Activated T-cell treated with anti-CD3 and anti-CD28 coated beads for 48 hours (primary cell): ENCODE results near the gene CENPE.

ENCODE experiments used
- DNase-seq: peaks from one replicate; pipeline ENCODE4 v3.0.0-alpha.2; 2020; ENCODE audit warnings: low read depth

CENPE gene

DNA sequence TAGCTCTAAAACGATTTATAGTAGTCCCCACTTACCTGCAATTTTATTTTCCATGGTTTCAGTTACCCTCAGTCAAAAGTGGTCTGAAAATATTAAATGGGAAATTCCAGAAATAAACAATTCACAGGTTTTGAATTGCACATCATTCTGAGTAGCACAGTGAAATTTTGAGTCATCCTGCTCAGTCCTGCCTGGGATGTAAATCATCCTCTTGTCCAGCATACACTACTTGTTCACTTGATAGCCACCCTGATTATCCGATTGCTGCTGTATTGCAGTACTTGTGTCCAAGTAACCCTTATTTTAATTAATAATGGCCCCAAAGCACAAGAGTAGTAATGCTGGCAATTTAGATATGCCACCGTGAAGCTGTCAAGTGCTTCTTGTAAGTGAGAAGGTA lies 75.0 kb downstream of the CENPE start:
- no peak for DNase-seq

GRCh38 chr4:103118166-103118565 lies 80.0 kb downstream of the CENPE start:
- DNase-seq = no peak

GRCh38 chr4:103111598-103111997 lies 86.5 kb downstream of the CENPE start:
- no peak for DNase-seq

GRCh38 chr4:103108542-103108941 lies 89.6 kb downstream of the CENPE start:
- no peak for DNase-seq

DNA sequence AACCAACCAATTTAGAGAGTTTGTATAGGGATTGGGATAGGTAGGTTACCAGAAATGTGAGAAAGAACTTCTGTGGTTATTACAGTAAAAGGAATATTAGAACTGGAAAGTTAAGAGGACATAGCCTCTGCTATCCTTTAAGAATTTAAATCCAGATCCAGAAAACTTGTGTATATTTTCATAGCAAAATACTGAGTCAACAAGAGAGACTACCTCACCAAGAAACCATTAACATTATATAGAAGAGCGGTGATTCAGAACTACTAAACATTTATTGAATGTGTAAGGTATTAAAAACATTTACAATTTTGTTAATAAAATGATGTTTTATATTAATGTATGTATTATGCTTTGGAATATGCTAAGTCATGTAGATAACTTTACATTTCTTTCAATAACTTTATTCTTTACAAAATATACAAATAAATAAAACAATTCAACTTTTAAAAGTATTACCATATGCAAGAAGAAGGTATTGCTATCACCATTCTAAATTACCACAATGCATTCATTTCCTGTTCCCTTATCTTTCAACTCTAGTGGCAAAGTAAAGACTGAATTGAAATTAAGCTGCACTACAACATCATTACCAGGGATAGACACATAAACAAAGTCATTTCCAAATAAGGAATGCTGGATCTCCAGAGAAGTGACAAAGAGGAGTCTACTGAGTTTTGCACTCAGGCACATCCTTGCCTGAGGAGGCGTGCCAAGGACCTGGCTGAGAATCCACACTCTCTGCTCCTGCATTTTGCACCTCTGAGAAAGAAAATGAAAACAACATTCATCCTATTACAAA lies 92.4 kb downstream of the CENPE start:
- no peak for DNase-seq

GRCh38 chr4:103104886-103105285 lies 93.3 kb downstream of the CENPE start:
- no peak for DNase-seq

DNA sequence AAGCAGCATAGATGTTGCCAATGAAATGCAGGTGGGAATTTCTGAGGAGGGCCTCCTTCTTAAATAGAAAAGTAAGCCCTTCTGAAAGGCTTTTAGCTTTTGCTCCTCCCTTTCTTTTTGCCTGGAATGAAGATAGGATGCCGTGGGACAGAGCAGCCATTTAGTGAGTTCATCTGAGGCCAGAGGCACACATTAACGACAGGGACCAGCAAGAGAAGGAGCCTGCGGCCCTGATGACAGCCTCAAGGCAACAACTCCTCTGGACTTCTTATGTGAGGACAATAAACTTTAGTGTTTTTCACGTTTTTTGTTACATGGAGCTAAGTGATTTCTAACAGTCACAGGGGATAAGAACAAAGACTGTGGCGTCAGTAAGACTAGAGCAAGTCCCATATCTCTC lies 97.5 kb downstream of the CENPE start:
- DNase-seq = no peak

DNA sequence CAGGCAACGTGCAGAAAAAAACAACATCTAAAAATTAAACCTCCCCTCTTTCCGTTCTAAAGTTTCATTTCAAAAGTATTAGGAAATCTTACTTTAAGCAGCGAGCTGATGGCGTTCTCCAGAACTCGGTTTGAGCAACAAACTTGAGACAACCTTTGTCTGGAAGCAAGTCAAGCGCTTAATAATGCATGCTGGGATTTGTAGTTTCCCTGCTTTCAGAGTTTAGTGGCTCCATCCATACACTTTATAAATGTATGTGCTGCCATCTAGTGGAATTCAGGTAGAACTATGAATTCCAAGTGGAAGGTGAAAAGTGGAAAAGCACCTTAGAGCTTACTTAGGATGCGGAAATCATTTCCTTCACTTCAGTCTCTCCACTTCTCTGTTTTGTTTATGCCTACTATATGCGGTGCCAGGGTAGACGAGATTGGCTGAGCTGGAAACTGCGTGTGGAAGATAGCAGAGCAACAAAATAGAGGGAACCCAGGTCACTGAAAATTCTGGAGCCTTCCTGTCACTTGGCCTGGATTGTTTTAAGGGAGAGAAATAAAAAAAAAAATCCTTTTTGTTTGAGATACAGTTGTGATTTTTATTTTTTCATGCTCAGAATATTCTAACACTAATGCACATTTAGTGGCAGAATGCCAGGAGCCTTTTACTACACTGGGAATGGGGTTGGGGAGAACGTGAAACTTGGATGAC lies 98.3 kb downstream of the CENPE start, which contains the start of gene BDH2:
Gene BDH2 (minus strand): TSS at position 144 of the 702 bp plus-strand sequence. CDS start 3,580 bp downstream, outside the sequence.
- no peak for DNase-seq

- DNase-seq = no peak
These were observed 99.2 kb downstream of the CENPE start for GRCh38 chr4:103098756-103099440.

GRCh38 chr4:103098341-103098740 lies 99.8 kb downstream of the CENPE start:
- no peak for DNase-seq

DNA sequence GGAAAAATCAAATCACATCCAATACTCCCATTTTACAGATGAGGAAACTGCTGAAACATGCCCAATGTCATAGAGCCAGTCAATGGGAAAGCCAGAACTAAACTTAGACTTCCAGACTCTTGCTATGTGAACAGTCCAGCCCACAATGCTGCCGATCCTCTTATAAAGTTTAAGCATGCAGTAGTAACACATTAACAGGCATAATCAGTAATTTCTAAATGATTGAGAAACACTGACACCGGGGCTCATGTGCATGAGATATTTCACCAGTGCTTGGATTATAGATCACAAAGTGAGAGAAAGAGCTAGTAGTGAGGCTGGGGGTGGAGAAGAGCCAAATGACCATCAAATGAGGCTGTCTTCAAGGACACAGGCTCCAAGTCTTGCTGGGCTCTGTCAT lies 101.0 kb downstream of the CENPE start:
- no peak for DNase-seq

- no peak for DNase-seq
These were observed 103.1 kb downstream of the CENPE start for GRCh38 chr4:103095080-103095479.

DNA sequence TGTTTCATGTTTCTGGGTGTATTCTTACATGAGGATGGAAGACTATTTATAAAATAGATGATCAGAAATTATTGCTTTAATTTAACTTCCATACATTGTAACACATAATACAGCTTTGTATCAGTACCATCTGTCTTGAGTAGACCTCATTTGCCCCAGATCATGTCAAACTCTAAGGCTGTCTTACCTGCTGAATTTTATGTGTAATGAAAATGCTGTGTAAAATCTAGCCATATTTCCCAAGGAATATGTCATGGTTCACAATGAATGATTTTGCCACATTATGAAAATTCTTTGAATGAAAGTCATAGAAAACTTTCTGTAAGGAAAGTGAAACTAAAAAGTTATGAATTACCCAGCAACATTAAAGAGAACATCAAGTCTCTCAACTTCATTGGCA lies 105.9 kb downstream of the CENPE start:
- DNase-seq = no peak

DNA sequence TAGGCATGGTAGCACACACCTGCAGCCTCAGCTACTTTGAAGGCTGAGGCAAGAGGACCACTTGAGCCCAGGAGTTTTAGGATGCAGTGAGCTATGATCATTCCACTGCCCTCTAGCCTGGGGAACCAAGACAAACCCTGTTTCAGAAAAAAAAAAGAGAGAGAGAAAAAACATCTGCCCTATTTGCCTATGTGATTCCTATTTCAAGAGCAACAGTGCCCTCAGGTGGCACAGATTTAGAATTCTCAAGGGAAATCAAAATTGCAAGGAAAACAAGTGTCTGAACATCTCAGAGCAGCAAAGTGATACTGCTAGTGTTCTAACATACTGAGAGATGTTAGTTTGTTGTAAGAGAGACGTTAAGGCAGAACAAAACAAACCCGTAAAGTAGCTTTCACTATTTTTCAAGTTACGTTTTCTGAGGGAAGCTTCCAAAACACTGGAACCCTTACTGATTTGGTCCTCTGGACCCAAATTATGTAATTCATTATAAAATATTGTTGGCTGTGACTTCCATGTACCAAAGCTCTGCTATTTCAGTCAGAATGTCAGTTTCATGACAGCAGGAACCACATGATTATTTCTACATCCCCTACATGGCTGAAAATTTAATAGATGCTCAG lies 106.4 kb downstream of the CENPE start:
- DNase-seq = no peak

DNA sequence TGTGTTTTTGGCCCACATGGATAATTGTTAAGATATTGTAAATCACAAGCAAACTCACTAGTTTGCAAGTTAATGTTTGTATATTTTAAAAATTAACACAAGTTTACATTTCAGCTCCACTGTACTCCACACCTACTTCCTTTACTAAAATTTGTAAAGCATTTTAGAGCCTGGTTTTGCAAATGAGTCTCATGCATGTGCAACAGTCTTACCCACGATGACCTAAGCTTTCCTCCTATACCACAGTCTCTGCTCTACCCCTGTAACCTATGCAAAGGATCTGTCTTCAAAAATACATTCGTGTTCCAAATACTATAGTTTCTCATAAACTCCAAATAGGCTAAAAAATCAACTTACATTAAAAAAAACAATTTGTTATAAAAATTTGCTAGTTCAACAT lies 108.7 kb downstream of the CENPE start:
- DNase-seq = no peak

DNA sequence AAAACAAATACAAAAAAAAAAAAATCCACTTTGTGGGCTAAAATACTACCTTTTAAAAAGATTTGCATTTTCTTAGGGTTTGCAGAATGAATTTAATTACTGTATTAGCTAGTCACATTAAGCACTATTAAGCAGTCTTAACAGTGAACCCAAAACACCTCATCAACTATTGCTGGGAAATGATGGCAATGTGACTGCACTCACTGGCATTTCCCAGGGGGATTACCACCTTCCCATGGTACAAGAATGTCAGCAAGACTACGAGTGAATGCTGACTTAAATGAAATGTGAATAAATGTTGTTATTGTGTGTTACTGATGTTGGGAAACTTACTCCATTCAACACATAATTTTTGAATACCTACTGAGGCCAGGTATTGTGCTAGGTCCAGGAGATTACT lies 111.6 kb downstream of the CENPE start:
- no peak for DNase-seq

DNA sequence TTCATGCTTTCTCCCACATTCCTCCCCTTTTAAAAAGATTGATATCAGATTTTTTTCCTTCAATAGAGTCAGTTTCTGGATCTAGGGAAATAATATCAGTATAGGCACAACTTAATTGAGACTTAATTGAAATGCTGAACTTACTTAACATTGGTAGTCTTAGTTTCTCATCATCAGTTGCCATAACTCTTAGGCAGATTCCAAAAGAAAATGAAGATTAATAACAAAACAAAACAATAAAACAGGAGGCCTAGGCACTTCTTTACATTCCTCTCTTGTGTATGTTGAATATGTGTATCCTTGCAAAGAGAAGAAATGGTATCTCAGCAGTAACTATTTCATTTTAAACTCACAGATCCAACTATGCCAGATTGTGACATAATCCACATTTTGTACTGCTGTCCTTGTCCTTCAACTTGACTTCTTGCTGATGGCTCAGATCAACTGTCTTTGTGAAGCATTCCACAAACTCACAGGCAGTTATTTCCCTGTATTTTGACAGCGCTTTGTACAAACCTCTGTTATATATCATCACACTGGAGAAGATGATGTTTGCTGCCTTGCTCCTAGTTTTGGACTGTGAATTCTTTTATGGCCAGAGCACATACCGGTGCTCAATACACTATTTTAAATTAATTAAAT lies 112.5 kb downstream of the CENPE start:
- no peak for DNase-seq

DNA sequence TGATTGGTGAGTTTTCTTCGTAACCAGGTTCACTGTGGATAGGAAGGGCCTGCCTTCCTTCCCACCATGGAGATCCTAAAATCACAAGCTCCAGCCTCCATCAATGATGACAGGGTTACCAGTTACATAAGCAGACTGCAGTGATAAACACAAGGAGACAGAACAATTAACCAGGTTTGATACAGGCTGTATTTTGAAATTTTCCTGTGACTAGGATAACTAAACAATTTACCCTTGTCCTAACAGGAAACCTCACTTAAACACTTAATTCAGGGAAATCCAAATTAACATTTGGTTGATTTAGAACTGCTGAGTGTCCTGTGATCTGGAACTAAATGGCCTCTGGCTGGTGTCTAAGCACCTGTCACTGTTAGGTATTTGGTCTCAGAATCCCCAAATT lies 118.5 kb downstream of the CENPE start:
- DNase-seq = no peak

- no peak for DNase-seq
These were observed 121.3 kb downstream of the CENPE start, which contains the start of gene SLC9B2 for GRCh38 chr4:103076747-103077347. TSS of gene SLC9B2 (minus strand) at chr4:103076761. CDS start at chr4:103067550, 9,211 bp downstream.

- peak; percentile 51 for DNase-seq
These were observed 122.0 kb downstream of the CENPE start for GRCh38 chr4:103075894-103076746.
